Body of pancreas (tissue), 4 donors: Measurements from ENCODE around the gene TTC33.

ENCODE experiments used
- POLR2A ChIP-seq, 3 donors: fragments of 450-650 bp; IDR thresholded peaks; one replicate each; pipeline ENCODE4 v1.6.1; 2016; ENCODE audit warnings: antibody characterized with exemption in 3 of 3, mild to moderate bottlenecking in 2 of 3
- TF ChIP-seq, protein P1 (sequence below), 7 experiments: fragments of 450-650 bp in 4 of 7; fragments of 200-600 bp in 3 of 7; sonication (generic) in 3 of 7; IDR thresholded peaks; one replicate each; pipeline ENCODE4 v1.5.1; 2016 to 2019; ENCODE audit warnings: antibody characterized with exemption in 7 of 7

GRCh38 chr5:40676613-40677343 lies 79.0 kb downstream of the TTC33 start:
- no peak for TF ChIP-seq POLR2A (IDR thresholded peaks at IDR 0.05)
- TF ChIP-seq, protein P1, sequence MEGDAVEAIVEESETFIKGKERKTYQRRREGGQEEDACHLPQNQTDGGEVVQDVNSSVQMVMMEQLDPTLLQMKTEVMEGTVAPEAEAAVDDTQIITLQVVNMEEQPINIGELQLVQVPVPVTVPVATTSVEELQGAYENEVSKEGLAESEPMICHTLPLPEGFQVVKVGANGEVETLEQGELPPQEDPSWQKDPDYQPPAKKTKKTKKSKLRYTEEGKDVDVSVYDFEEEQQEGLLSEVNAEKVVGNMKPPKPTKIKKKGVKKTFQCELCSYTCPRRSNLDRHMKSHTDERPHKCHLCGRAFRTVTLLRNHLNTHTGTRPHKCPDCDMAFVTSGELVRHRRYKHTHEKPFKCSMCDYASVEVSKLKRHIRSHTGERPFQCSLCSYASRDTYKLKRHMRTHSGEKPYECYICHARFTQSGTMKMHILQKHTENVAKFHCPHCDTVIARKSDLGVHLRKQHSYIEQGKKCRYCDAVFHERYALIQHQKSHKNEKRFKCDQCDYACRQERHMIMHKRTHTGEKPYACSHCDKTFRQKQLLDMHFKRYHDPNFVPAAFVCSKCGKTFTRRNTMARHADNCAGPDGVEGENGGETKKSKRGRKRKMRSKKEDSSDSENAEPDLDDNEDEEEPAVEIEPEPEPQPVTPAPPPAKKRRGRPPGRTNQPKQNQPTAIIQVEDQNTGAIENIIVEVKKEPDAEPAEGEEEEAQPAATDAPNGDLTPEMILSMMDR (IDR thresholded peaks at IDR 0.05): no peak
